ENCODE results near the gene NOTUM.
A peak's percentile ranks its signal among the peaks of the same experiment; 100 is the strongest.

Gene NOTUM

GRCh38 chr17:81914103-81914850 lies 46.7 kb downstream of the NOTUM start:
- DNase-seq (ENCODE audit: low read depth): no peak
- no peak for TF ChIP-seq CTCF (IDR thresholded peaks at IDR 0.05; ENCODE audit: insufficient read depth, low read depth, low read length, missing control alignments)
- no peak overlapping the region for H3K4me3 ChIP-seq (ENCODE audit: low read depth, low read length)

- no peak overlapping the region for H3K4me3 ChIP-seq (ENCODE audit: low read depth, low read length)
- DNase-seq (ENCODE audit: low read depth): no peak
- TF ChIP-seq CTCF (IDR thresholded peaks at IDR 0.05; ENCODE audit: insufficient read depth, low read depth, low read length, missing control alignments): no peak
These were observed 47.4 kb downstream of the NOTUM start for GRCh38 chr17:81913394-81914102.

GRCh38 chr17:81912441-81913309 lies 48.3 kb downstream of the NOTUM start:
- TF ChIP-seq CTCF (IDR thresholded peaks at IDR 0.05; ENCODE audit: insufficient read depth, low read depth, low read length, missing control alignments): no peak
- no peak for DNase-seq (ENCODE audit: low read depth)
- H3K4me3 ChIP-seq (ENCODE audit: low read depth, low read length): no peak overlapping the region

DNA sequence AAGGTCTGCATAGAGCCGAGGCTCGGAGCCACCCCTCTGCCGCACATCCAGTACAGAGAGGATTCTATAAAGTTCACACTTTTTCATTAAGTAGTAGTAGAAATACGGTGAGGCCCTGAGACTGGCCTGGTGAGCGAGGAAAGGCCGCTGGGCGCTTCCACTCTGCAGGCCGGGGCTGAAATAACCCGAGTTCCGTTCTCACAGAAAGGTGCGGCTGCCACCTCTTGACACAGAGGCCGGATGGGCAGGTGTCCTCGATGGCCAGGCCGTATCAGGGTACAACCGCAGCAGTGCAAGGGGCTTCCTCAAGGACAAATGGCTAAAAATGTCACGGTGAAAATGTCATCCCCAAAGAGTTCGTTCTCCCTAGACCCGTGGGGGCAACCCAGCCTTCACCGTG lies 49.0 kb downstream of the NOTUM start:
- H3K4me3 ChIP-seq (ENCODE audit: low read depth, low read length): no peak overlapping the region
- no peak for TF ChIP-seq CTCF (IDR thresholded peaks at IDR 0.05; ENCODE audit: insufficient read depth, low read depth, low read length, missing control alignments)
- no peak for DNase-seq (ENCODE audit: low read depth)

GRCh38 chr17:81911277-81911961 lies 49.6 kb downstream of the NOTUM start, which contains the start of gene PCYT2:
PCYT2 (minus strand) TSS chr17:81911399; CDS start chr17:81911355, 44 bp downstream.
- peak; percentile 5 for TF ChIP-seq CTCF (IDR thresholded peaks at IDR 0.05; ENCODE audit: insufficient read depth, low read depth, low read length, missing control alignments)
- DNase-seq (ENCODE audit: low read depth): peak; percentile 94
- H3K4me3 ChIP-seq (ENCODE audit: low read depth, low read length): peak within 1 kb of the TSS; percentile 82

GRCh38 chr17:81910840-81911276 lies 50.1 kb downstream of the NOTUM start:
- TF ChIP-seq CTCF (IDR thresholded peaks at IDR 0.05; ENCODE audit: insufficient read depth, low read depth, low read length, missing control alignments): no peak
- peak overlapping the region; percentile 82 for H3K4me3 ChIP-seq (ENCODE audit: low read depth, low read length)
- DNase-seq (ENCODE audit: low read depth): no peak
